Measurements from ENCODE around the gene RCE1.

RCE1 gene

GRCh38 chr11:66845143-66845875, 2.1 kb downstream of the RCE1 start:
- DNase-seq: peak; percentile 5

DNA sequence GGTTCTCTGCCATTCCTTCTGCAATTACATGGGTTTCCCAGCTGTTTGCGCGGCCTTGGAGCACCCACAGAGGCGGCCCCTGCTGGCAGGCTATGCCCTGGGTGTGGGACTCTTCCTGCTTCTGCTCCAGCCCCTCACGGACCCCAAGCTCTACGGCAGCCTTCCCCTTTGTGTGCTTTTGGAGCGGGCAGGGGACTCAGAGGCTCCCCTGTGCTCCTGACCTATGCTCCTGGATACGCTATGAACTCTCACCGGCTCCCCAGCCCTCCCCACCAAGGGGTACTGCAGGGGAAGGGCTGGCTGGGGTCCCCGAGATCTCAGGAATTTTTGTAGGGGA, 2.6 kb downstream of the RCE1 start:
- no peak for DNase-seq

DNA sequence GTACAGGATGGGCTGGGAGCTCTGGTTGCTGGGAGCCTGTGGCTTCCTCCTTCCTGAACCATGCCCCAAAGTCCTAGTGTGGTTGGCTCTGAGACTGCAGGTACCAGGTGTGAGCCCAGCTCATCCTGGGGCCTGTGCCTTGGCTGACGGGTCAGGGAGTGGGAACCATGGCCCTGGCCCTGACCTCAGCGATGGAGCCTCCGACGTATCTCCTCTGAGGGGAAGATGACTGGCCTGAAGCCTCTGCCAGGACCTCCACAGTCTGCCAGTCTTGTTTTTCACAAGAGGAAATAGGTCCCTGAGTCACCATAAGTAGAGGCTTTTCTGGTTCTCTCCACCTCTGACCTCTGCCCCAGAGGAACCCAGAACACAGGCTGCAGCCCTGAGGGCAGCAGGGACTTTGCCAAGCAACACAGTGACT, 3.4 kb downstream of the RCE1 start:
- no peak for DNase-seq

DNA sequence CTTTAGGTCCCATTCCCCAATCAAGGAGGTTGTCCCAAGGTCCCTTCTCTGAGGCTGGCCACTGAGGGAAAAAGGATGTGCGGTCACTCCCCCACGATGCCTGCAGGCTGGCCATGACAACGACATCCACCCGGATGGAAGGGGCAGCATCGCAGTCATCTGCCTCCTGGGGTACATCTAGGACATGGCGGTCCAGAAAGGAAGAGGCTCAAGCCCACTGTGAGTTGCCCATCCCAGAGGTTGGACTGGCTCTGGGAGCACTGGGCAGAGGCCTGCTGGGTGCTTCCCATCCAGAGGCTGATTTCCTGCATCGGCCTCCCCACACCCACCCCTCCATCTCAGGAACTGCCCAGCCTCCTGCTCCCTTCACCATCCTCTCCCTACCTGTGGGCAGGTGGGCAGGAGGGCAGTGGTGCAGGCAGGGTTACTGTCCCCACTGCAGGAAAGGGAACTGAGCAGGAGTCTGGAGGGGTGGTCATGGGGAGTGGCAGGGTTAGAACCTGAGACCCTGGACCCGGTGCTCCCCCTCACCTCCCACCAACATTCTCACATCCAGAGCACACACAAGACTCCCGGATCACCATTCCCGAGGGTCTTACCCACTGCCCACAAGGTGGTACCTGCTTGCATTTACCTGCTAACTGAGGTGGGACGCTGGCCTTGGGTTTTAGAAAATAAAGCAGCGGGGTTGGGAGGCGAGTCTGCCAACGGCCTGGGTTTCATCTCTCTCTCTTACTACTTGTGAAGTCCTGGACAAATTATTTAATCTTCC, 4.4 kb downstream of the RCE1 start:
- no peak for DNase-seq

DNA sequence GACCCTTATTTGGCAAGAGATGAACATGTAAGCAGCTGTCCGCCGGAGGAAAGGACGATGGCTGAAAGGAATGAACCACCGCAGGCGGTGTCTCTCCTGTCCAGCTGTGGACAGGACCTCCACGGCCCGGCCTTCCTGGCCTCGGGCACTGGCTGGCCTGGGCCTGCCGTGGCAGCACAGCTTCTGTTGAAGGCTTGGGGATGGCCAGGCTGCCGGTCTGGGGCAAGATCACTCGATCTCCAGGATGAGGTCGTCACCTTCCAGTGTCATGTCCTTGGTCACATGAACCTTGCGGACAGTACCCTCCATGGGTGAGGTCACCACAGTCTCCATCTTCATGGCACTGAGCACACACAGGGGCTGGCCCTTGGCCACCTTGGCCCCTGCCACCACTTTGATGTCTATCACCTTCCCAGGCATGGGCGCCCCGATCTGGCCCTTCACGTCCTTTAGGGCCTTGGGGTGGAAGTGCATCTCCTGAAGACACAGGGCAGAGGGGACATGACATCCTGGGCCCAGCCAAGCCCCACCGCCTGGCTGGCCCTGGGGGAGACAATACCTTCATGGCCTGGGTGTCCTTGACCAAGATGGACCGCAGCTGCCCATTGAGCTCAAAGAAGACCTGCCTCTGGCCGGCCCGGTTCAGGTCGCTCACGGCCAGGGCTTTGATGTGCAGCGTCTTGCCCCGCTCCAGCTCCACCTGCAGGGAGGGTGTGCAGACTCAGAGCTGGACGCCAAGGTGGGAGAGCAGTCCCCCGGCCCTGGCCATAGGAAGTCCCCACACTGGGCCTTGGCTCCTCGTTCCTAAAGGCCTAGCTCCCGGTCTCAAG, 5.6 kb downstream of the RCE1 start:
- no peak for DNase-seq

- no peak for DNase-seq
Observed at GRCh38 chr11:66849501-66850234, 6.4 kb downstream of the RCE1 start.

- DNase-seq: no peak
Observed at GRCh38 chr11:66850235-66850587, 7.0 kb downstream of the RCE1 start.

DNA sequence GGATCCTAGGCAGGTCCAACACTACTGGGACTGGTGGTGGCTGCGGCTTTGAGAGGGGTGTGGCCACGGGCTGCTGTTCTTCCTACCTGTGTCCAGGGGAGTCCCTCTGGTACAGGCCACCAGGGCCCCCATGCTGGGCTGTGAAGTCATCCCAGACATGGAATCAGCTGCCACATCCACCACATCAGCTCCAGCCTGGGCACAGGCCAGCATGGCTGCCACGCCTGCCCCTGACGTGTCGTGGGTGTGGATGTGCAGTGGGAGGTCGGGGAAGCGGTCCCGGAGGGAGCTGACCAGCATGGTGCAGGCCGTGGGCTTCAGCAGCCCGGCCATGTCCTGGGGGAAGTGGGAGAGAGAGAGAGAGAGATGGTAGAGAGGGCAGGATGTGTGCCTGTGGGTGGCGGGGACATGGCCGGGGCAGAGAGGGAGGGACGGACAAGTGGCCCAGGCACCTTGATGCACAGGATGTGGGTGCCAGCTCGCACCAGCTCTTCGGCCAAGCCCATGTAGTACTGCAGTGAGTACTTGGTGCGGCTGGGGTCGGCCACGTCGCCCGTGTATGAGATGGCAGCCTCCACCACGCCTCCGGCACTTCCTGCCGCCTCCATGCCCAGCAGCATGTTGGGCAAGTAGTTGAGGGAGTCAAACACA, 7.5 kb downstream of the RCE1 start:
- DNase-seq: no peak

DNA sequence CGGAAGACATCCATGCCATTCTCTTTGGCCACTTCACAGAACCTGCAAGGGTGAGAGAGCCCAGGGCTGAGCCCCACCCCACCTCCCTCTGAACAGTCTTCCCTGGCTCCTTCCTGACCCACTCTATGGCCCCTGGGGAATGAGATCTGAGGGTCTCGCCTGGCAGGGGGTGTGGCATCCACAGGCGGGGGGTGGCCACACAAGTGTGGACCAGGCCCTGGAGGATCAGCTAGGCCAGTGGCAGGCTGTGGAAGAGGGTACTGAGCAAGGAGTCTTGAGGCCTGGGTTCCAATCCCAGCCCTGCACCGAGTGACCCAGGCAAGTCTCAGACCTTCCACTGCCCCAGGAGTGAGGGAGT, 8.0 kb downstream of the RCE1 start:
- DNase-seq: no peak

DNA sequence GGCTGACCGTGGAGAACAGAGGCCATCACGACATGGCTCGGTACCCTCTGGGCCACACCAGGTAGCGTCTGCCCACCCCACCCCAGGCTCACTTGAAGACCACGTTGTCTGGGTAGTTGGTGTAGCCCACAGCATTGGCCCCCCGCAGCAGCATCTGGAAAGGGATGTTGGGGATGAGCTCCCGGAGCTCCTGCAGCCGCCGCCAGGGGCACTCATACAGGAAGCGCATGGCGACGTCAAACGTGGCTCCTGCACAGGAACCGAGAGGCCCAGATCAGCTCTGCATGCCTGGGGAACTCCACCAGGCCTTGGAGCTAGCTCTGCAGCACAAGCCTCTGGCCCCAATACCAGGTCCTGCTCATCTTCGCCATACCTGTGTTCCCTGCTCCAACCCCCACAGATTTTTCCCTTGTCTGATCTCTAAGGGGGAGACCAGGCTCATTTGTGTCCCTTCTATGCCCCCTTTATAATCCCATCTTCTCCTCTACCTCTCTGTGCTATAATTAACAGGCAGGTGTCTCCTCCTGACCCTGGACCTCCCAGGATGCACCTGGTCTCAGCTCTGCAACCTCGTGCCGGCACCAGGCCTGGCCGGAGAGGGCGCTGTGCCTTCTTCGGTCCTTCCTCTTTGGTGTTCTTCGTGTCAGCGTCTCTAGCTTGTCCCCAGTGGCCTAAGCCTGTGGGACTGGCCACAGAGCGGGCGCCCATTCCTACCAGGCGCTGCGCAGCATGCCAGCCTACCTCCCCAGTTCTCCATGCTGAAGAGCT, 8.6 kb downstream of the RCE1 start:
- no peak for DNase-seq

GRCh38 chr11:66852466-66853241, 9.4 kb downstream of the RCE1 start:
- no peak for DNase-seq

DNA sequence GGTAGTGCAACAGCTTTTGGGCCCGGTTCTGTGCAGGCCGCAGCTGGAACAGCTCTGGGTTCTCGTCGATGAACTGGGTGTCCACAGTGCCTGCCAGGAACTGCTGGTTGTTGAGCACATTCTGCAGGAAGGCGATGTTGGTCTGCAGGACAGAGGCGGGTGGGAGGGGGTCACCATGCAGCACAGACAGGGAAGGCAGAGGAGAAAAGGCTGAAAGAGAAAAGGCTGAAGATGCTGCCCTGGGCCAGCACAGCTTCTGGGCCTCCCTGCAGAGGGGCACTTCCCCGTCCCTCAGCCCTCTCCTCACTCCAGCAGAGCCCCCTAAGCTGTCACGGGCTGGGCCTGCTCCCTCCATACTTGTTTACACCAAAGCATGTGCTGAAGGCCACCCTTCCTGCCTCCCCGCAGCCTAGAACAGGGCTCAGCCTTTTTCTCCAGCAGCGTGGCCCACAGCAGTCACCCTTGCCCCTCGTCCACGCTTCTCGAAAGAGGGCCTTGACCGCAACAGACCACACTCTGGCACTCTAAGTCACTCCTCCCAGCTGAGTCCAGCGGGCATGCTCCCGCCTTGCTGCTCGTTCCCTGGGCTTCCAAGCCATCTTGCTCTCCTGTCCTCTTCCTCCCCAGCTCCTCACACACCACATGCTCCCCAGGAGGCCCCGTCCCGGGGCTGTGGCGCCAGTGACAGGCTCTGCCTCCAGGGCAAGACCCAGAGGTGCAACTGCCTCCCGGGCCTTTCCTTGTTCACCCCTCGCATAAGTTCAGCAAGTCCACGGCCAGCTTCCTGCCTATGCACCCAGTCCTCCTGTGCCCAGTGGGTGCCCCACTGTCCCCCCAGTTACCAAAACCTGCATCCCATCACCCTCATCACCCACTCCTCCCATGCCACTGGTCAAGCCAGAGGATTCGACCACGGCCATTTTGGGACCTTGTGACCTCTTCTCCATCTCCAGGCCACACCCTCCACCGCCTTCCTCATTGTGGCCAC, 10.3 kb downstream of the RCE1 start:
- no peak for DNase-seq

DNA sequence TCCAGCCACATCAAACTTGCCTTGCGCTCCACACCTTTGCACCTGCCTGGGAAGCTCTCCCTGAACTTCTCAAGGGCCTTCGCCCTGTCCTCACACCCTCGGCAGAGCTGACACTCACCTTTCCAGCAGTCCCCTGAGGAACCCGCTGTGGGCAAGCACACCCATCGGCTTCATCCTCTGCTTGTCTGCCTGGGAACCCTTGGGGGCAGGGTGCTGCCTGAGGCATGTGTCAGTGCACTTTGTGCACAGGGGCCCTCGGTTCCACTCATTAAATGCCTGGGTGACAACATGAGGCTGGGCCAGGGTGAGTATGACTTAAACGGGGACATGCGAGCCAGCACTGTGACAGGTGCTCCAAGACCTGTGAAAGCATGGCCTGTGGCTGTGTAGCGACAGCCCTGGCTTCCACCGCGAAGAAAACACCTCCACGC, 11.0 kb downstream of the RCE1 start:
- DNase-seq: no peak

DNA sequence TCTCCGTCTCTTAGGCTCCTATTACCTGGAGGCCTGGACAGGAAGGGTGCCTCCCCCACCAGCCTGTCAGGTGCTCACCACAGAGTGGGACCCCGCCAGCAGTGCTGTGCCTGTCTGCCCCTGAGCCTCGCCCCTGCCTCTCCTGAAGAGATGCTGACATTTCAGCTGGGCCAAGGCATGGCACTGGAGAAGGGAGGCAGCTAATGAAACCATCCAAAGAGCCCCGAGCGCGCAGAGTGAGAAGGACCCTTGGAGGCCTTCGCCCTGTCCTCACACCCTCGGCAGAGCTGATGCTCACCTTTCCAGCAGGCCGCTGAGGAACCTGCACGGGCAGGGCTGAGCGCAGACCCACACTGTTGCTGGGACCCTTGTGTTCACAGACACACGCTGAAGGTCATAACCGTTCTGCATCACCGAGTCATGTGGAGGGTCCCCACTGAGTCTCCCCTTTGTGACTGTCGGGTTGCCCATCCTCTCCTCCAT, 11.5 kb downstream of the RCE1 start:
- no peak for DNase-seq

DNA sequence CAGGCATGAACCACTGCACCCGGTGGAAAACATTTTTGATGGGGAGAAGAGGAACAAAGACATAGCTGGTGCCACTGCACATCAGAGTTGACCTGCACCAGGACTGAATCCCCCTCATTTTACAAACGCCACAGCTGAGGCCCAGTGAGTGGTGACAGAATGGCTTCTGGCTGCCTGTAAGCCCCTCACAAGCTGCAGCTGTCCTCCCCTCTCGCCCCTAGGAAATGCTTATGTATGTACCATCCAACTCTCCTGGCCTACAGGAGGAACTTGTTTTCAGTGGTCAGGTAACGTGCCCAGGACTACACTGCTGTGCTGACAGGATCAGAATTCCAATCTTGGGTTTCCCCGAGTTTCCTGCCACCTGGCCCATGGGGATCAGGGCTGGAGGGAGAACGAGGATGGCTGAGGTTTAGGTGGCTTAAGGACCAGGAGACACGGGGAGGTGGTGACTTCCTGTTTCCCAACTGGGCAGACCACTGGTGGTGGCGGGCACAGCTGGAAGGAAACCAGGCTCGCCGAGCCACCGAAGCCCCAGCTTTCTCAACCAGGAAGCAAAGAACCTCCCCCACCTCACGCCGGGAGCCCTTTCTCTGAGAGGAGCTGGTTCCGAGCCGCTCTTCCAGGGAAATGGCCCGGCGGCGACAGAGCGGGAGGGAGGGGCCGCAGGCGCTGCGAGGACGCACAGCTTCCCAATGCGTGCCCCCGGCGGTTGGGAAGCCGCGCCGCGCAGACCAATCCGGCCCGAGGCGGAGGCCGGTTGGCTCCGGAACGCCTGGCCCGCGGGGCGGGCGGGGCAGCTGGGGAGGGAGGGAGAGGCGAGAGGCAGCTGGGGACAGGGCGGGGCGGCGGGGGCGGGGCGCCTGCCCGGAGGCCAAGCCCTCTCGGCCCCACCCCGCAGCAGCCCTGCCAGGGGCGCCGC, 12.6 kb downstream of the RCE1 start:
- no peak for DNase-seq

GRCh38 chr11:66856496-66857233, 13.4 kb downstream of the RCE1 start, which contains the start of gene LRFN4:
Gene LRFN4 (plus strand): TSS chr11:66857064. CDS start chr11:66857745, 681 bp downstream.
- DNase-seq: peak; percentile 55

- DNase-seq: no peak
Observed at GRCh38 chr11:66857234-66857926, 14.1 kb downstream of the RCE1 start.
